Neural cell (in vitro differentiated cells): ENCODE results near the gene PTPN13. TPM values are rescaled to one million over a fixed set of nuclear protein-coding genes. Genes with fewer than 3 reads are reported as not detected.

ENCODE experiments used
- H2AFZ ChIP-seq: fragments of 200-600, 300-800 bp; sonication (generic), shearing (Covaris generic); 2 replicates; pipeline ENCODE4 v1.6.0; 2014; ENCODE audit warnings: low read depth, mild to moderate bottlenecking, antibody characterized with exemption, low read length, moderate library complexity
- H3F3A ChIP-seq: fragments of 200-600 bp; shearing (Covaris generic); 2 replicates; pipeline ENCODE4 v1.6.1; 2016; ENCODE audit warnings: mild to moderate bottlenecking, moderate library complexity, mixed read lengths, antibody characterized with exemption, low read length; ENCODE audit not compliant: insufficient read depth, poor library complexity, severe bottlenecking
- H3K27ac ChIP-seq: fragments of 200-600, 300-800 bp; sonication (generic), shearing (Covaris generic); 2 replicates; pipeline ENCODE4 v1.5.1; 2014; ENCODE audit warnings: mild to moderate bottlenecking, low read length, moderate library complexity
- H3K27me3 ChIP-seq: fragments of 300-800, 200-600 bp; sonication (generic), shearing (Covaris generic); 2 replicates; pipeline ENCODE4 v1.6.0; 2014; ENCODE audit warnings: mild to moderate bottlenecking, low read depth, low read length, moderate library complexity; ENCODE audit not compliant: insufficient read depth
- H3K36me3 ChIP-seq: fragments of 300-800, 200-600 bp; sonication (generic), shearing (Covaris generic); 2 replicates; pipeline ENCODE4 v1.5.1; 2014; ENCODE audit warnings: mild to moderate bottlenecking, antibody characterized with exemption, low read length, moderate library complexity; ENCODE audit not compliant: insufficient read depth
- H3K4me2 ChIP-seq: fragments of 300-800, 200-600 bp; sonication (generic), shearing (Covaris generic); 2 replicates; pipeline ENCODE4 v1.6.0; 2014; ENCODE audit warnings: mild to moderate bottlenecking, low read length
- H3K4me3 ChIP-seq: fragments of 300-800, 200-600 bp; sonication (generic), shearing (Covaris generic); 2 replicates; pipeline ENCODE4 v1.5.1; 2014; ENCODE audit warnings: mild to moderate bottlenecking, low read length, moderate library complexity
- H3K79me2 ChIP-seq: fragments of 200-600 bp; shearing (Covaris generic); replicated peaks from 2 replicates; pipeline ENCODE4 v1.6.0; 2014; ENCODE audit warnings: mild to moderate bottlenecking, low read length, moderate library complexity; ENCODE audit not compliant: insufficient read depth
- H3K9ac ChIP-seq: fragments of 300-800, 200-600 bp; sonication (generic), shearing (Covaris generic); 2 replicates; pipeline ENCODE4 v1.6.1; 2016; ENCODE audit warnings: mild to moderate bottlenecking, low read length, mixed read lengths
- H3K9me2 ChIP-seq: fragments of 200-600 bp; shearing (Covaris generic); 2 replicates; pipeline ENCODE4 v1.6.1; 2016; ENCODE audit warnings: mild to moderate bottlenecking, low read length, mixed read lengths; ENCODE audit not compliant: insufficient read depth
- H3K9me3 ChIP-seq: fragments of 200-600, 300-800 bp; sonication (generic), shearing (Covaris generic); 2 replicates; pipeline ENCODE4 v1.6.1; 2016; ENCODE audit warnings: mild to moderate bottlenecking, mixed run types, low read length, moderate library complexity, mixed read lengths
- H4K20me1 ChIP-seq: fragments of 200-600 bp; shearing (Covaris generic); 2 replicates; pipeline ENCODE4 v1.6.1; 2016; ENCODE audit warnings: mild to moderate bottlenecking, mixed run types; ENCODE audit not compliant: insufficient read depth
- CTCF ChIP-seq: fragments of 450-650 bp; IDR thresholded peaks from 2 replicates; pipeline ENCODE4 v1.5.1; 2014; ENCODE audit warnings: antibody characterized with exemption, mild to moderate bottlenecking, moderate library complexity; ENCODE audit not compliant: poor library complexity, severe bottlenecking
- EP300 ChIP-seq: fragments of 450-650 bp; conservative IDR thresholded peaks from 2 replicates; pipeline ENCODE4 v1.6.1; 2014; ENCODE audit warnings: antibody characterized with exemption, mild to moderate bottlenecking, moderate library complexity; ENCODE audit not compliant: poor library complexity, severe bottlenecking
- EZH2 ChIP-seq: fragments of 200-600, 300-800 bp; shearing (Covaris generic), sonication (generic); IDR thresholded peaks from 2 replicates; pipeline ENCODE4 v1.6.1; 2014; ENCODE audit warnings: antibody characterized with exemption, low read length, borderline replicate concordance, mild to moderate bottlenecking; ENCODE audit not compliant: insufficient read depth, poor library complexity, severe bottlenecking
- MXI1 ChIP-seq: fragments of 450-650 bp; conservative IDR thresholded peaks from 2 replicates; pipeline ENCODE4 v1.6.1; 2014; ENCODE audit warnings: antibody characterized with exemption, mild to moderate bottlenecking; ENCODE audit not compliant: poor library complexity, severe bottlenecking
- POLR2AphosphoS5 ChIP-seq: IDR thresholded peaks from 2 replicates; pipeline ENCODE4 v1.6.1; 2012
- RAD21 ChIP-seq: fragments of 450-650 bp; conservative IDR thresholded peaks from 2 replicates; pipeline ENCODE4 v1.6.1; 2014; ENCODE audit warnings: antibody characterized with exemption, mild to moderate bottlenecking, moderate library complexity
- REST ChIP-seq: IDR thresholded peaks from 2 replicates; pipeline ENCODE4 v1.6.1; 2012; ENCODE audit warnings: borderline replicate concordance
- SMC3 ChIP-seq: fragments of 450-650 bp; conservative IDR thresholded peaks from 2 replicates; pipeline ENCODE4 v1.6.1; 2014; ENCODE audit warnings: antibody characterized with exemption, mild to moderate bottlenecking, moderate library complexity; ENCODE audit not compliant: poor library complexity
- TAF1 ChIP-seq: IDR thresholded peaks from 2 replicates; pipeline ENCODE4 v1.6.1; 2012; ENCODE audit warnings: low read depth
- polyA plus RNA-seq: library from polyadenylated mRNA; depleted of rRNA; stranded (reverse); fragments of >200 nt; gene quantifications from 2 replicates; pipeline ENCODE4 v1.2.3, GENCODE V29; 2014

The PTPN13 gene
- polyA plus RNA-seq, 1 donor from 2014 or later, result 4.7 TPM

- H4K20me1 ChIP-seq, result no peaks in the 10 kb centered on the region
- H3K27me3 ChIP-seq, result no peaks in the 10 kb centered on the region
- no peak for TF ChIP-seq EZH2
- TF ChIP-seq POLR2AphosphoS5, result no peak
- H3F3A ChIP-seq, result no peaks in the 10 kb centered on the region
- H3K4me2 ChIP-seq, result no peak overlapping the region
- H3K9me3 ChIP-seq, result no peaks in the 10 kb centered on the region
- H3K9me2 ChIP-seq, result no peaks in the 10 kb centered on the region
- no peak overlapping the region for H3K4me3 ChIP-seq
- H3K79me2 ChIP-seq, result no peaks in the 10 kb centered on the region
- H3K36me3 ChIP-seq, result no peaks in the 10 kb centered on the region
- no peak overlapping the region for H3K27ac ChIP-seq
- no peak overlapping the region for H2AFZ ChIP-seq
- no peak overlapping the region for H3K9ac ChIP-seq
Measured at GRCh38 chr4:86670756-86671155, 76.6 kb downstream of the PTPN13 start.

GRCh38 chr4:86675548-86675947 lies 81.4 kb downstream of the PTPN13 start:
- Histone ChIP-seq H3K4me3 (no peak overlapping the region), H3K79me2 (no peaks in the 10 kb centered on the region), H3K9me3 (no peaks in the 10 kb centered on the region), H3K36me3 (no peaks in the 10 kb centered on the region), H3K9me2 (no peaks in the 10 kb centered on the region), H2AFZ (no peak overlapping the region), H3K27me3 (no peaks in the 10 kb centered on the region), H3K27ac (no peak overlapping the region), H3F3A (no peaks in the 10 kb centered on the region), H3K9ac (no peak overlapping the region), H3K4me2 (no peak overlapping the region), H4K20me1 (no peaks in the 10 kb centered on the region)
- TF ChIP-seq MXI1, result no peak
- TF ChIP-seq EP300, result no peak

GRCh38 chr4:86678796-86679195 lies 84.7 kb downstream of the PTPN13 start:
- no peak overlapping the region for H3K4me3 ChIP-seq
- H3K4me2 ChIP-seq, result no peak overlapping the region
- TF ChIP-seq EZH2 (no peak), SMC3 (no peak), RAD21 (no peak), POLR2AphosphoS5 (no peak), REST (no peak), EP300 (no peak), CTCF (no peak), MXI1 (no peak), TAF1 (no peak)
- no peaks in the 10 kb centered on the region for H4K20me1 ChIP-seq
- H3K9me3 ChIP-seq, result no peaks in the 10 kb centered on the region
- H3K27me3 ChIP-seq, result no peaks in the 10 kb centered on the region
- no peaks in the 10 kb centered on the region for H3K9me2 ChIP-seq
- H3K27ac ChIP-seq, result no peak overlapping the region
- H3K9ac ChIP-seq, result no peak overlapping the region
- H3F3A ChIP-seq, result no peaks in the 10 kb centered on the region
- H3K36me3 ChIP-seq, result no peaks in the 10 kb centered on the region
- H3K79me2 ChIP-seq, result no peaks in the 10 kb centered on the region
- H2AFZ ChIP-seq, result no peak overlapping the region
